IMR-90 (cell line): ENCODE results near the gene ASPRV1. TPM values are rescaled to one million over a fixed set of nuclear protein-coding genes. Genes with fewer than 3 reads are reported as not detected.

ENCODE experiments used
- ATAC-seq: fragments of 200-7000 bp; cut with Tn5 transposase; 2 replicates; pipeline ENCODE4 v1.9.1; 2020; ENCODE audit warnings: low read depth, mild to moderate bottlenecking, moderate library complexity
- BruUV-seq: library from RNA; stranded (reverse); fragments of 400-500 nt; replicated peaks from 2 replicates; lab custom pipeline; 2021; lab: Mats Ljungman, UMichigan
- CTCF ChIA-PET: fragments of 300-600 bp; formaldehyde crosslinking; extraction: SDS; loops from one replicate; lab custom pipeline; 2021; ENCODE audit warnings: antibody characterized with exemption; lab: Yijun Ruan, JAX
- POLR2A ChIA-PET: fragments of 300-600 bp; sonication (Branson Sonifier 250); formaldehyde crosslinking; loops from one replicate; lab custom pipeline; 2022; ENCODE audit warnings: antibody characterized with exemption; ENCODE audit not compliant: unreplicated experiment; lab: Charles Lee
- DNase-seq: peaks from one replicate; pipeline ENCODE4 v3.0.0; 2013
- H2AFZ ChIP-seq: replicated peaks from 2 replicates; pipeline ENCODE3; 2013; ENCODE audit warnings: low read length, mild to moderate bottlenecking; ENCODE audit not compliant: poor library complexity
- H2AK5ac ChIP-seq: 2 replicates; pipeline ENCODE4 v1.6.1; 2013; ENCODE audit warnings: low read depth, low read length, inconsistent platforms
- H2AK9ac ChIP-seq: replicated peaks from 2 replicates; pipeline ENCODE3; 2013; ENCODE audit warnings: mild to moderate bottlenecking, low read depth, low read length, moderate library complexity; ENCODE audit not compliant: poor library complexity
- H2BK120ac ChIP-seq: 2 replicates; pipeline ENCODE4 v1.6.1; 2013; ENCODE audit warnings: low read depth, low read length, inconsistent platforms
- H2BK15ac ChIP-seq: 3 replicates; pipeline ENCODE4 v1.6.1; 2013; ENCODE audit warnings: low read depth, low read length, inconsistent platforms
- H2BK20ac ChIP-seq: 2 replicates; pipeline ENCODE4 v1.6.1; 2013; ENCODE audit warnings: low read depth, mild to moderate bottlenecking, inconsistent platforms, low read length, moderate library complexity
- H2BK5ac ChIP-seq: 2 replicates; pipeline ENCODE4 v1.6.1; 2013; ENCODE audit warnings: mild to moderate bottlenecking, low read depth, low read length, inconsistent platforms; ENCODE audit not compliant: poor library complexity, severe bottlenecking
- H3K14ac ChIP-seq: replicated peaks from 2 replicates; pipeline ENCODE4 v1.6.1; 2013; ENCODE audit warnings: low read depth, low read length, inconsistent platforms
- H3K18ac ChIP-seq: 2 replicates; pipeline ENCODE4 v1.6.1; 2013; ENCODE audit warnings: low read depth, low read length, control low read depth
- H3K23ac ChIP-seq: 2 replicates; pipeline ENCODE4 v1.6.1; 2013; ENCODE audit warnings: low read depth, low read length, inconsistent platforms
- H3K27ac ChIP-seq: 2 replicates; pipeline ENCODE4 v1.5.1; 2013; ENCODE audit warnings: mild to moderate bottlenecking, control low read depth, low read length; ENCODE audit not compliant: insufficient read depth
- H3K27me3 ChIP-seq: 2 replicates; pipeline ENCODE4 v1.6.1; 2013; ENCODE audit warnings: low read length; ENCODE audit not compliant: control insufficient read depth, insufficient read depth
- H3K36me3 ChIP-seq: 2 replicates; pipeline ENCODE4 v1.6.1; 2013; ENCODE audit warnings: low read length, mixed read lengths; ENCODE audit not compliant: control insufficient read depth, insufficient read depth
- H3K4ac ChIP-seq: 2 replicates; pipeline ENCODE4 v1.6.1; 2013; ENCODE audit warnings: low read depth, low read length, inconsistent platforms
- H3K4me1 ChIP-seq: 2 replicates; pipeline ENCODE4 v1.6.1; 2013; ENCODE audit warnings: low read length, mixed read lengths; ENCODE audit not compliant: control insufficient read depth, insufficient read depth
- H3K4me2 ChIP-seq: 2 replicates; pipeline ENCODE4 v1.6.1; 2013; ENCODE audit warnings: low read depth, mild to moderate bottlenecking, control low read depth, low read length, moderate library complexity
- H3K4me3 ChIP-seq: 2 replicates; pipeline ENCODE4 v1.5.1; 2013; ENCODE audit warnings: low read depth, mild to moderate bottlenecking, control low read depth, low read length, moderate library complexity; ENCODE audit not compliant: insufficient read depth
- H3K56ac ChIP-seq: 2 replicates; pipeline ENCODE4 v1.6.1; 2013; ENCODE audit warnings: low read length, inconsistent platforms; ENCODE audit not compliant: insufficient read depth; ENCODE audit errors: extremely low read depth
- H3K79me1 ChIP-seq, 2 experiments: 2 replicates each; pipeline ENCODE4 v1.6.1; 2013; ENCODE audit warnings: low read length in 2 of 2, inconsistent platforms in 1 of 2, low read depth in 1 of 2
- H3K9ac ChIP-seq: 2 replicates; pipeline ENCODE4 v1.6.1; 2013; ENCODE audit warnings: low read depth, low read length, control low read depth
- H3K9me1 ChIP-seq: 2 replicates; pipeline ENCODE4 v1.6.1; 2013; ENCODE audit warnings: low read length, inconsistent platforms; ENCODE audit not compliant: insufficient read depth
- H3K9me3 ChIP-seq: 2 replicates; pipeline ENCODE4 v1.6.1; 2013; ENCODE audit warnings: low read length; ENCODE audit not compliant: control insufficient read depth, insufficient read depth
- H4K20me1 ChIP-seq: 2 replicates; pipeline ENCODE4 v1.6.1; 2013; ENCODE audit warnings: low read length, inconsistent platforms; ENCODE audit not compliant: insufficient read depth
- H4K5ac ChIP-seq: 2 replicates; pipeline ENCODE4 v1.6.1; 2013; ENCODE audit warnings: mild to moderate bottlenecking, low read depth, low read length, control low read depth
- H4K8ac ChIP-seq, 2 experiments: 2 replicates each; pipeline ENCODE4 v1.6.1; 2013; ENCODE audit warnings: low read depth in 2 of 2, low read length in 2 of 2, control low read depth in 1 of 2, inconsistent platforms in 1 of 2
- H4K91ac ChIP-seq: 2 replicates; pipeline ENCODE4 v1.6.1; 2013; ENCODE audit warnings: low read depth, low read length, inconsistent platforms; ENCODE audit not compliant: insufficient read depth
- BHLHE40 ChIP-seq: fragments of 150-350 bp; IDR thresholded peaks from 2 replicates; pipeline ENCODE4 v1.6.1; 2016; ENCODE audit warnings: mild to moderate bottlenecking, low read depth, low read length
- MAZ ChIP-seq: IDR thresholded peaks from 2 replicates; pipeline ENCODE4 v1.6.1; 2012; ENCODE audit warnings: low read depth, mild to moderate bottlenecking, low read length, improper control_type of control experiment, moderate library complexity, borderline replicate concordance
- RCOR1 ChIP-seq: IDR thresholded peaks from 2 replicates; pipeline ENCODE4 v1.6.1; 2012; ENCODE audit warnings: mild to moderate bottlenecking, low read length, improper control_type of control experiment; ENCODE audit not compliant: insufficient replicate concordance
- RFX5 ChIP-seq: IDR thresholded peaks from 2 replicates; pipeline ENCODE4 v1.8.0; 2012; ENCODE audit warnings: low read depth, mild to moderate bottlenecking, low read length, moderate library complexity
- SMC3 ChIP-seq: fragments of 150-350 bp; IDR thresholded peaks from 2 replicates; pipeline ENCODE4 v1.6.1; 2016; ENCODE audit warnings: low read depth, mild to moderate bottlenecking, antibody characterized with exemption, low read length, moderate library complexity
- WGBS, 2 experiments: methylation state at CpG; one replicate each; pipeline versions ENCODE4 v1.1.5 to v1.1.7; 2013; ENCODE audit warnings: missing lambda C conversion rate in 2 of 2; ENCODE audit not compliant: insufficient read length in 1 of 2; ENCODE audit errors: extremely low coverage in 2 of 2; 5-methylcytosine and 5-hydroxymethylcytosine counted together
- dilution Hi-C: fragments of 300-500 bp; cut with HindIII; formaldehyde crosslinking; loops from one replicate; pipeline ENCODE4 v1.14.3; 2018; ENCODE audit warnings: low sequenced_read_pairs; ENCODE audit not compliant: unreplicated experiment
- in situ Hi-C: fragments of 300-500 bp; cut with MboI; formaldehyde crosslinking; loops from 3 replicates; pipeline ENCODE4 v1.14.3; 2019; ENCODE audit warnings: low sequenced_read_pairs, inconsistent platforms, mixed read lengths
- intact Hi-C: fragments of 100-400 bp; cut with micrococcal nuclease; formaldehyde crosslinking; loops from 2 replicates; pipeline ENCODE4 v1.10.0; 2022
- polyA plus RNA-seq, 3 experiments: library from polyadenylated mRNA; depleted of rRNA; stranded (reverse); fragments of >200 nt; gene quantifications; 2 replicates each; pipeline ENCODE4 v1.2.3, GENCODE V29; 2012; ENCODE audit warnings: low replicate concordance in 1 of 3
- total RNA-seq: library from RNA; depleted of rRNA; stranded (reverse); fragments of >200 nt; gene quantifications from 2 replicates; pipeline ENCODE4 v1.2.3, GENCODE V29; 2012
- TF ChIP-seq, protein P1 (sequence below): fragments of 150-350 bp; IDR thresholded peaks from 2 replicates; pipeline ENCODE4 v1.6.1; 2017; ENCODE audit warnings: mild to moderate bottlenecking, antibody characterized with exemption, low read length, low read depth

The ASPRV1 gene
- total and polyA plus RNA-seq, 2 of the 4 experiments (the other 2 are of a cell fraction), result 0.14 to 0.18 TPM

DNA sequence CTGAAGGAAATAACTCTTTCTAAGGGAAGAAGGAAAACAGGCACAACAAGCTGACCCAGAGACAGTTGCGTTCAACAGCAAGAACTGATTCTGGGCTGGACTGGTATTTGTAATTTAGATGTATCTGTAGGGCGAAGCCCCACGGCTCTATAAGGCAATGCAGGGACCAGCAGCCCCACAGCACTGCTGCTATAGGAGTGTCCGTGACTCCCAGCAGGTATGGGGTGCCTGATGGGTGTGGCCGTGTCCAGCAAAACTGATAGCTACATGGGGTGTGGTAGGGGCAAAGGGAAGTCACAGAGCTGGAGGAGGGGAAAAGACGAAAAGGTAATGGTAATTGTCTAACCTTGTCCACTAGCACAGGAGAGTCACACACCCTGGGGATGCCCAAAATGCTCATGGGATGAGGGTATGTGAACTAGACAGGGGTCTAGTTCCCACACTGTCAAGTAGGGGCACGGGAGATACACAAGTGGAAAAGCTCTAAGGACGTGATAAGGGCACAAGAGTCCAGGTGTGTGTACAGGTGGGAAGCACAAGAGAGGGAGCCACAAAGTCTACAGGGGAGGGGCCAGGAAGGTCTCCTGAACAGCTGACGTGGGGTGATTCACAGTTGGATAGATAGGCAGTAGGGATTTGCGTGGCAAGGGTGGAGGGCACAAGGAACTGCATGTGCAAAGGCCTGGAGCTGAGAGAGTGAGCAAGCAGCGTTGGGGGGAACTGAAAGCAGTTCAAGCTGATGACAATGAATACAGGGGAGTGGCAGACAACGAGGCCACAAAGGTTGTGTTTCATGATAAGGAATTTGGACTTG is 48.5 kb upstream of the ASPRV1 start:
- Histone ChIP-seq H2BK20ac (no peak overlapping the region), H3K14ac (no peak overlapping the region; the same call in 1 of the 2 replicates), H3K18ac (no peak overlapping the region), H2AK9ac (no peak overlapping the region), H3K9me3 (no peaks in the 10 kb centered on the region), H3K4me3 (no peak overlapping the region), H4K5ac (no peak overlapping the region), H2AK5ac (no peak overlapping the region), H4K8ac (no peak overlapping the region), H4K91ac (no peak overlapping the region), H2BK120ac (no peak overlapping the region), H3K23ac (no peak overlapping the region), H3K27me3 (no peaks in the 10 kb centered on the region), H3K4me2 (no peak overlapping the region), H3K4me1 (peaks cover 3% of the 10 kb centered on the region), H2BK5ac (no peak overlapping the region), H3K9me1 (peaks cover 7% of the 10 kb centered on the region; the same call in 1 of the 2 replicates), H3K79me1 (no peaks in the 10 kb centered on the region), H3K36me3 (no peaks in the 10 kb centered on the region), H3K4ac (no peak overlapping the region), H3K56ac (no peak overlapping the region), H2BK15ac (no peak overlapping the region), H3K9ac (no peak overlapping the region), H2AFZ (no peak overlapping the region), H4K20me1 (no peaks in the 10 kb centered on the region), H3K27ac (no peak overlapping the region)
- dilution Hi-C loops, result no loop called here
- WGBS, 2 experiments, result 88% methylated on average over 7 of the region's 12 CpGs; no CpG with 5 or more reads in 1 of the 2 experiments
- in situ Hi-C loops, result no loop called here
- BruUV-seq, result no TSS peak
- no peak for DNase-seq
- ATAC-seq, result no peak
- intact Hi-C loops, result no loop called here
- TF ChIP-seq MAZ, result no peak
- TF ChIP-seq SMC3, result no peak
- no peak for TF ChIP-seq BHLHE40
- TF ChIP-seq RCOR1, result no peak
- TF ChIP-seq, protein P1, sequence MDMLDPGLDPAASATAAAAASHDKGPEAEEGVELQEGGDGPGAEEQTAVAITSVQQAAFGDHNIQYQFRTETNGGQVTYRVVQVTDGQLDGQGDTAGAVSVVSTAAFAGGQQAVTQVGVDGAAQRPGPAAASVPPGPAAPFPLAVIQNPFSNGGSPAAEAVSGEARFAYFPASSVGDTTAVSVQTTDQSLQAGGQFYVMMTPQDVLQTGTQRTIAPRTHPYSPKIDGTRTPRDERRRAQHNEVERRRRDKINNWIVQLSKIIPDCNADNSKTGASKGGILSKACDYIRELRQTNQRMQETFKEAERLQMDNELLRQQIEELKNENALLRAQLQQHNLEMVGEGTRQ, result no peak
- TF ChIP-seq RFX5, result no peak
- ChIA-PET CTCF (no interaction called here), POLR2A (no interaction called here)
